Prostate gland (tissue), 2 donors: ENCODE results near the gene SCN3B. TPM values are rescaled to one million over a fixed set of nuclear protein-coding genes. Genes with fewer than 3 reads are reported as not detected.

Experiments
- DNase-seq: peaks from one replicate; pipeline ENCODE4 v3.0.0-alpha.2; 2019; ENCODE audit warnings: low spot score
- H3K27ac ChIP-seq, 2 donors: fragments of 200-600 bp; sonication (generic); 2 replicates each; pipeline ENCODE4 v1.5.1; 2017 to 2019
- H3K27me3 ChIP-seq: fragments of 200-600 bp; sonication (generic); replicated peaks from 2 replicates; pipeline ENCODE4 v1.5.1; 2019; ENCODE audit not compliant: insufficient read depth
- H3K36me3 ChIP-seq, 2 donors: fragments of 200-600 bp; sonication (generic); 1 replicate in 1 of 2; 2 replicates in 1 of 2; pipeline versions ENCODE4 v1.5.1 to v1.8.1; 2017 to 2019
- H3K4me1 ChIP-seq: fragments of 200-600 bp; sonication (generic); replicated peaks from 2 replicates; pipeline ENCODE4 v1.5.1; 2019
- H3K4me3 ChIP-seq, 2 donors: fragments of 200-600 bp; sonication (generic); 2 replicates each; pipeline ENCODE4 v1.5.1; 2017 to 2019
- H3K9me3 ChIP-seq: fragments of 200-600 bp; sonication (generic); 2 replicates; pipeline ENCODE4 v1.5.1; 2017
- POLR2A ChIP-seq: fragments of 450-650 bp; IDR thresholded peaks from one replicate; pipeline ENCODE4 v1.6.1; 2016; ENCODE audit warnings: antibody characterized with exemption, mild to moderate bottlenecking
- POLR2AphosphoS5 ChIP-seq: sonication (generic); formaldehyde crosslinking; IDR thresholded peaks from one replicate; pipeline ENCODE4 v1.6.1; 2017; ENCODE audit warnings: antibody characterized with exemption
- WGBS: methylation state at CpG from one replicate; pipeline ENCODE4 v1.1.5; 2018; 5-methylcytosine and 5-hydroxymethylcytosine counted together
- intact Hi-C: fragments of 100-400 bp; cut with DNase I; formaldehyde crosslinking; loops from one replicate; pipeline ENCODE4 v1.14.2; 2022
- total RNA-seq, 2 donors: library from RNA; depleted of rRNA; stranded (reverse); fragments of >200 nt; gene quantifications; one replicate each; pipeline ENCODE4 v1.1.0, GENCODE V29; 2016
- TF ChIP-seq, protein P1 (sequence below), 4 experiments: fragments of 200-600 bp in 2 of 4; fragments of 450-650 bp in 2 of 4; sonication (generic) in 2 of 4; IDR thresholded peaks; 1 replicate in 3 of 4; 2 replicates in 1 of 4; pipeline ENCODE4 v1.5.1; 2016 to 2019; ENCODE audit warnings: antibody characterized with exemption in 4 of 4, mild to moderate bottlenecking in 2 of 4, moderate library complexity in 2 of 4

SCN3B gene
- total RNA-seq, 2 donors from 2014 or later: 2.5 to 3.5 TPM

DNA sequence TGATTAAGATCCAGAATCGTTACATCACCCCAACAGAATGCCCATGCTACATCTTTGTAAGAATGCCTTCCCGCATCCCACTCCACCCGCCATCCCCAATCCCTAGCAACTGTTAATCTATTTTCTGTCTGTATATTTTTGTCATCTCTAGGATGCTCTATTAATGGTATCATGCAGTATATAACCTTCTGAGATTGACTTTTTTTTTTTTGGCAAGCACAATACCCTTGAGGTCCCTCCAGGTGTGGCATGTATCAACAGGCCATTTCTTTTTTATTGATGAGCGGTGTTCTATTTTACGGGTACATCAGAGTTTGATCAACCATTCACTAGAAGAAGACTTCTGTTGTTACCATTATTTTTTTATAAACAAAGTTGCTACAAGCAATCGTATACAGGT lies 30.2 kb upstream of the SCN3B start:
- Histone ChIP-seq H3K4me3 (no peak overlapping the region), H3K36me3 (no peaks in the 10 kb centered on the region), H3K4me1 (no peaks in the 10 kb centered on the region), H3K9me3 (no peaks in the 10 kb centered on the region), H3K27me3 (no peaks in the 10 kb centered on the region), H3K27ac (no peak overlapping the region)
- 79% methylated on average over 6 of the region's 6 CpGs for WGBS
- TF ChIP-seq, protein P1, sequence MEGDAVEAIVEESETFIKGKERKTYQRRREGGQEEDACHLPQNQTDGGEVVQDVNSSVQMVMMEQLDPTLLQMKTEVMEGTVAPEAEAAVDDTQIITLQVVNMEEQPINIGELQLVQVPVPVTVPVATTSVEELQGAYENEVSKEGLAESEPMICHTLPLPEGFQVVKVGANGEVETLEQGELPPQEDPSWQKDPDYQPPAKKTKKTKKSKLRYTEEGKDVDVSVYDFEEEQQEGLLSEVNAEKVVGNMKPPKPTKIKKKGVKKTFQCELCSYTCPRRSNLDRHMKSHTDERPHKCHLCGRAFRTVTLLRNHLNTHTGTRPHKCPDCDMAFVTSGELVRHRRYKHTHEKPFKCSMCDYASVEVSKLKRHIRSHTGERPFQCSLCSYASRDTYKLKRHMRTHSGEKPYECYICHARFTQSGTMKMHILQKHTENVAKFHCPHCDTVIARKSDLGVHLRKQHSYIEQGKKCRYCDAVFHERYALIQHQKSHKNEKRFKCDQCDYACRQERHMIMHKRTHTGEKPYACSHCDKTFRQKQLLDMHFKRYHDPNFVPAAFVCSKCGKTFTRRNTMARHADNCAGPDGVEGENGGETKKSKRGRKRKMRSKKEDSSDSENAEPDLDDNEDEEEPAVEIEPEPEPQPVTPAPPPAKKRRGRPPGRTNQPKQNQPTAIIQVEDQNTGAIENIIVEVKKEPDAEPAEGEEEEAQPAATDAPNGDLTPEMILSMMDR (IDR thresholded peaks at IDR 0.05): no peak
- TF ChIP-seq POLR2A (no peak), POLR2AphosphoS5 (no peak)
- no peak for DNase-seq
- intact Hi-C loops: no loop called here

DNA sequence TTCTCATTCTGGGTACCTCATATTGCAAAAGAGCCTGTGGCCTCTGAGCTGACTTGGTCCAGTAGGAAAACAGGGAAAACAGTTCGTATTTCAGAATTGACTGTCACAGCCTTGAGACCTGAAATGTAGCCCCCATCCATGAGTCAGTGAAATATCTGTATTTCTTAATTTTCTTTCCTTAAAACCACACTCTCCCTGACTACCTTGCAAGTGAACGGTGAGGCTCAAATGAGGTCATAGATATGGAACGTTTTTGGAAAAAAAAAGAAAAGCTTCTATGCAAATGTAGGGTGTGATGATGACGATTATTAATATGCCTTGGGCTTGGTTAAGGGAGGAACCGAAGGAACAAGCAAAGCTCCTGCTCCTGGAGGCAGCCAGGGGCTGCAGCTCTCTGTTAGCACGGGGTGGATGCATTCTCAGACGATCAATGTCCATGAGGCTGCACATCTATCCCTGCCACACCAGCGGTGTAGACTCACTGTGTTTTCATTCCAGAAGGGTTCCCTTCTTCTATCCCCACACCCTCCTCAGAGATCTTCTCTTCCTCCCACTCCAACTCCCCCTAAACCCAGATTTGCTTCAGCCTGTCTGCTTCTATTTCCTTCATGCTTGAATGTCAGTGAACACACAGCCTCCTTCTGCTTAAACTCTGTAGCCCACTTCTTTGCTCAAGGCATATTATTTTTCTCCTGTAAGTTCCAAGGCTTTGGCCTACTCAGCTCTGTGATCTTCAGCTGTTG lies 29.2 kb upstream of the SCN3B start:
- Histone ChIP-seq H3K27me3 (no peaks in the 10 kb centered on the region), H3K9me3 (no peaks in the 10 kb centered on the region), H3K4me1 (no peaks in the 10 kb centered on the region), H3K36me3 (no peaks in the 10 kb centered on the region), H3K27ac (no peak overlapping the region), H3K4me3 (no peak overlapping the region)
- intact Hi-C loops: no loop called here
- TF ChIP-seq POLR2AphosphoS5 (no peak), POLR2A (no peak)
- TF ChIP-seq, protein P1 (IDR thresholded peaks at IDR 0.05): no peak
- DNase-seq: no peak
- WGBS: 48% methylated on average over 8 of the region's 8 CpGs

DNA sequence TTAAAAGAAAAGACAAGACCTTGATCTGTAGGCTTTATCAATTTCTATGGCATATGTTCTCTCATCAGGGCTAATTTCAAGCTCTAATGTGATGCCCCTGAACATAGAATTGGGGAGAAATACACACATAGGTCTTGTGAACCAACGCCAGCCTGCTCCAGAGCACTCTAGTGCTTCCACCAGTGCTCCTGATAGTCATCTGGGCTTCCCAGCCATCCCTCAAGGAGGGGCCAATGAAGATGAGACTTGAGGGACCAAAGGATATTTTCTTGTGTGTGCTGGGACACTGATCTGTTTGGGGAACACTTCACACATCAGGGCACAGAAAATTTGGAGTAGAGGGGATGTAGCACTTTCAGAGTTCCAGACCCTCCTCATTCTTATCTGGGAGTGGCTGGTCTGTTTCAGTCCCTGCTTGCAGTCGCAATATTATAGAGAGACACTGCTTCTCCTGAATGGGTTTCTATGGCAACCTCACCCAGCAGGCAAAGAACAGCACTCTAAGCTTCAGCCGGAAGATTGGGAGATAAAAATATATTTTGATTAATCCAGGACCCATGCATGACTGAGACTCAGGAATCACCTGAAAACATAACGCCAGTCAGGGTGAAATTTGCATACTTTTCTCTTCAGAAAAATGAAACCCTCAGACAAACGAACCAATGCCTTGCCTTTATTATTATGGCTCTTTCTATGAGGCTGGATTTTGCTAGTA lies 28.4 kb upstream of the SCN3B start:
- no peaks in the 10 kb centered on the region for H3K36me3 ChIP-seq
- H3K4me1 ChIP-seq: no peaks in the 10 kb centered on the region
- H3K27ac ChIP-seq: no peak overlapping the region
- H3K9me3 ChIP-seq: no peaks in the 10 kb centered on the region
- intact Hi-C loops: no loop called here
- H3K4me3 ChIP-seq: no peak overlapping the region
- H3K27me3 ChIP-seq: no peaks in the 10 kb centered on the region
- TF ChIP-seq POLR2A (no peak), POLR2AphosphoS5 (no peak)
- TF ChIP-seq, protein P1 (IDR thresholded peaks at IDR 0.05): no peak
- WGBS: 26% methylated on average over 5 of the region's 5 CpGs
- no peak for DNase-seq

DNA sequence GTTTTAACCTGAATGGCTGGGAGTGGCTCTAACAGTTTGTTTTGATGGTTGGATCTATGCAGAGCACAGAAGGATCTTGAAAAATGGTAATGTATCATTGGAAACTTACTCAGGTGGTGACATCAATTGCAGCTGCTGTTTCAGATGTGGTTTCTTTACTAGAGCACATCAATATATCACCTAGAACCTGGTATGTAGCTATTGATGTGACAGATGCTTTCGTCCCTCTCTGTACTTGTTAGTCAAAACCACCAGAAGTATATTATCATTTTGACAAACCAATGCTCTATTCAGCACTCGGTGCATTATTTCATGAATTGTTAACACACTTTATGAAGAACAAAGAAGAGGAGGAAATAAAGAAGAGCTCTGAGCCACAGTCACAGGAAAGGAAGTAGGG lies 26.6 kb upstream of the SCN3B start:
- DNase-seq: no peak
- Histone ChIP-seq H3K4me1 (no peaks in the 10 kb centered on the region), H3K27ac (no peak overlapping the region), H3K27me3 (no peaks in the 10 kb centered on the region), H3K36me3 (no peaks in the 10 kb centered on the region), H3K4me3 (no peak overlapping the region), H3K9me3 (no peaks in the 10 kb centered on the region)
- WGBS: 45% methylated on average over 2 of the region's 2 CpGs
- TF ChIP-seq POLR2A (no peak), POLR2AphosphoS5 (no peak)
- TF ChIP-seq, protein P1 (IDR thresholded peaks at IDR 0.05): no peak
- intact Hi-C loops: no loop called here

DNA sequence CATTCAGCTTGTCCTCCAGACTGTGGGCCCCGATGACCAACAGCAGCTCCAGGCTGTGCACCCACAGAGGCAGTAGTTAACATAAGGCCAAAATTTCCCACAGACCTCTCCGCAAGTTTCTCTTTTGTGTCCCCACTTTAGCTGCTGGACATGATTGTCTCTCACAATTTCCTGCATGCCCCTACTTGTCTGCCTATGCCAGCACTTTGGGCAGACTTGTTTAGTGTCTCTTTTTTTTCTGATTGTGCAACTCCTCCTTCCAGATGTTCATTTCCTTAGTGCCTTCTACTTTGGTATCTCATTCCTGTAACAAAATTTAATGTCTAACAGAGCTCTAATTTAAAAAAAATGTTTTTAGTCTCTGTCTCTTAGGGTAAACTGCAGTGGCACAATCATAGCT lies 23.8 kb upstream of the SCN3B start:
- Histone ChIP-seq H3K4me1 (no peaks in the 10 kb centered on the region), H3K27ac (no peak overlapping the region), H3K36me3 (no peaks in the 10 kb centered on the region), H3K4me3 (no peak overlapping the region), H3K9me3 (no peaks in the 10 kb centered on the region), H3K27me3 (no peaks in the 10 kb centered on the region)
- intact Hi-C loops: no loop called here
- 74% methylated on average over 2 of the region's 2 CpGs for WGBS
- TF ChIP-seq POLR2A: no peak
- TF ChIP-seq, protein P1 (IDR thresholded peaks at IDR 0.05): no peak
- no peak for TF ChIP-seq POLR2AphosphoS5
- no peak for DNase-seq
